Subcutaneous abdominal adipose tissue (tissue), 5 donors: ENCODE measurements around the gene CSNK1A1.
"Not testable (repeated sequence)": the region's sequence is repeated elsewhere in the genome, so short reads cannot be mapped to it uniquely, and the experiment has no call there.

ENCODE experiments used
- H3K27ac ChIP-seq: one replicate; pipeline ENCODE4 v1.7.0; 2013; ENCODE audit warnings: low read depth, mild to moderate bottlenecking, inconsistent platforms, low read length, moderate library complexity
- H3K27me3 ChIP-seq, 5 donors: one replicate each; pipeline ENCODE4 v1.7.0; 2013; ENCODE audit warnings: low read length in 5 of 5, inconsistent platforms in 1 of 5; ENCODE audit not compliant: control insufficient read depth in 5 of 5, insufficient read depth in 4 of 5
- H3K36me3 ChIP-seq, 5 donors: one replicate each; pipeline ENCODE4 v1.7.0; 2013; ENCODE audit warnings: low read length in 5 of 5; ENCODE audit not compliant: control insufficient read depth in 5 of 5, insufficient read depth in 5 of 5
- H3K4me1 ChIP-seq, 5 donors: one replicate each; pipeline ENCODE4 v1.7.0; 2013; ENCODE audit warnings: low read length in 5 of 5, mild to moderate bottlenecking in 3 of 5, moderate library complexity in 1 of 5; ENCODE audit not compliant: control insufficient read depth in 5 of 5, insufficient read depth in 5 of 5
- H3K4me3 ChIP-seq, 5 donors: one replicate each; pipeline ENCODE4 v1.7.0; 2013; ENCODE audit warnings: low read length in 5 of 5, low read depth in 1 of 5
- H3K9ac ChIP-seq, 5 donors: one replicate each; pipeline ENCODE4 v1.7.0; 2013; ENCODE audit warnings: low read length in 5 of 5, mild to moderate bottlenecking in 4 of 5, moderate library complexity in 3 of 5
- H3K9me3 ChIP-seq, 5 donors: one replicate each; pipeline ENCODE4 v1.7.0; 2013; ENCODE audit warnings: low read length in 5 of 5; ENCODE audit not compliant: control insufficient read depth in 5 of 5
- donor health status: healthy.
- donor health status: healthy.
- donor health status: healthy.
- donor health status: healthy.
- donor health status: healthy.

The CSNK1A1 gene

DNA sequence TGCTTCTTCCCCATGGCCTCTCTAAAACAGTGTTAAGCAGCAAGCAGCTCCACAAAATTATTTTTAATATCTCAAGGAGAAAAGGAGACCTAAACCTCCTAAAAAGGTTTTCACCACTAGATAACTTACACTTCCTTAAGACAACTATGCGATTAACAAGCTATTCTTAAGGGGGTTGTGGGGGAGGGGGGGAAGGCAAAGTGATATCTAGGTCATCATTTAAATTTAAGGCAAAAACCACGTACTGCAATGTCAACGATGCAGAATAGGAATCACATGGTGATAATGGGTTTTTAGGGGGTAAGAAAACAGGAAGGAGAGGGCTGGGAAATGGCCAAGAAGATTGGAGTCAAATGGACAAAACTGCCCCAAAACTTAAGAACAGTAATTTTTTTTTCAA is 32.6 kb downstream of the CSNK1A1 start:
- Histone ChIP-seq H3K9me3 (no peaks in the 10 kb centered on the region), H3K9ac (no peak overlapping the region), H3K4me3 (no peak overlapping the region), H3K36me3 (peaks cover 2 to 21% (median 10%) of the 10 kb centered on the region in 5 donors), H3K4me1 (peaks cover 0 to 32% (median 23%) of the 10 kb centered on the region in 5 donors), H3K27me3 (no peaks in the 10 kb centered on the region), H3K27ac (peak overlapping the region; percentile 37)

DNA sequence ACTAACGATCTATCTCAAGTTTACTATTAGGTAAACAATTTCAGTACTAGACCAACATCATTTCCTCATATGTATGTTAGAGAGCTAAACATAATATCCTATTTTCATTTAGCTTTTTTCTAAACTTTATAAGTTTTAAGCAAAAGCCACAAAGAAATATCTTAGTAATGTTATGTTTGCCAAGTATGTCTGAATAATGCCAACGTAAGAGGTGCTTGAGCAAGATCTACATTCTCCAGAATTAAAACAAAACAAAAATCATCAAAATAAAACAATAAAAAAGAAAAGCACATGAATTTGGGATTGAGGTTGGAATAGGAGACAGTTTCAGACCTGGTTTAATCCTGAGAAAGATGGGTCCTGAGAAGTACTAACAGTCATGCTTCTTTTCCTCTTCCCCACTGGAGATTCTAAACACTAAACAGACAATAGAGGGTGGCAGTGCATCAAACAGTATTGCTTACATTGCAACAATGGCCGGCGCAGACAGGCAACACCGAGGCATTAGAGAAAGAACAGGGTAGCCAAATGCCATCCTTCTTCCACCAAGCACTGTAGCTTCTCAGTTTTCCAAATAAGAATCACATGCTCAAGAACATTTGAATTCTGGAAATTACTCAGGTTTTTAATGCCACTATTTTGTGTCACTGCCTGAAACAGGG is 33.6 kb downstream of the CSNK1A1 start:
- no peak overlapping the region for H3K9ac ChIP-seq
- peaks cover 0 to 32% (median 23%) of the 10 kb centered on the region in 5 donors for H3K4me1 ChIP-seq
- H3K4me3 ChIP-seq, result no peak overlapping the region
- peak overlapping the region; percentile 37 for H3K27ac ChIP-seq
- peaks cover 4 to 18% (median 16%) of the 10 kb centered on the region in 5 donors for H3K36me3 ChIP-seq
- no peaks in the 10 kb centered on the region for H3K9me3 ChIP-seq
- no peaks in the 10 kb centered on the region for H3K27me3 ChIP-seq

DNA sequence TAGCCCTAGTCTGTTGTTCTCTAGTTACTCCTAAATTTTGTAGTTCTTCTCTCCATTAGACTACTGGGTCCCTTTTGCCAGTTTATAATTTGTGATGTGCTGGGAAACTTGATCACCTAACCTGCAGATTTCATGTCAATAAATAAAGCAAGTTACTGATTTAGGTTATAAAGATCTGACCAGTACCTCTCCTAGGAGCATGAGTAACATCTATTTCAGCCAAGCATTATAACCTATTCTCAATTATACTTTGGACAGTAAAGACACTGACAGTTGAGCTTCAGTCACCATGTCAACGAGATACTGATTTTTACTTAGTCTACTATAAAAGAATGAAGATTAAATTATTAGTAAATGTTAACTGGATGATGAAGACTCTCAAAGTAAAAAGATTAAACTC is 36.7 kb downstream of the CSNK1A1 start:
- Histone ChIP-seq H3K9ac (no peak overlapping the region), H3K4me1 (peaks cover 0 to 25% (median 20%) of the 10 kb centered on the region in 5 donors), H3K36me3 (peaks cover 24 to 39% (median 26%) of the 10 kb centered on the region in 5 donors), H3K27me3 (no peaks in the 10 kb centered on the region), H3K27ac (no peak overlapping the region), H3K9me3 (no peaks in the 10 kb centered on the region), H3K4me3 (no peak overlapping the region)

DNA sequence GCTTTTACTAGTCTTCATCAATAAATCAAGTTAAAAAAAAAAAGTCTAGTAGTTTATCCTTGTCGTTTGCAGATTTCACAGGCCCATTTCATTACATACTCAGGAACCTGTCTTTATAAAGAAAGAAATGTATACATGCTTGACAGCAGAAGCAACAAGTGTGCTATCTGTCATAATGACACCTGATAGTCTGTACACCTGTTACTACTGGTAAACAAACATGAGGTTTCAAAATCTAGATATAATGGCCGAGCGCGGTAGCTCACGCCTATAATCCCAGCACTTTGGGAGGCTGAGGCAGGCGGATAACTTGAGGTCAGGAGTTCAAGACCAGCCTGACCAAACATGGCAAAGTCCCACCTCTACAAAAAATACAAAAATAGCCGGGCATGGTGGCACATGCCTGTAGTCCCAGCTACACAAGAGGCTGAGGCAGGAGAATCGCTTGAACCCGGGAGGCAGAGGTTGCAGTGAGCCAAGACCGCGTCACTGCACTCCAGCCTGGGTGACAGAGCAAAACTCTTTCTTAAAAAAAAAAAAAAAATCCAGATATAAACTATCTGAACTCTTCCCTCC is 37.8 kb downstream of the CSNK1A1 start:
- not testable (repeated sequence) for H3K27me3 ChIP-seq, H3K4me3 ChIP-seq, H3K9me3 ChIP-seq, H3K9ac ChIP-seq, H3K27ac ChIP-seq
- peaks cover 26 to 48% (median 37%) of the 10 kb centered on the region in 5 donors for H3K36me3 ChIP-seq
- peaks cover 0 to 14% (median 10%) of the 10 kb centered on the region in 5 donors for H3K4me1 ChIP-seq

DNA sequence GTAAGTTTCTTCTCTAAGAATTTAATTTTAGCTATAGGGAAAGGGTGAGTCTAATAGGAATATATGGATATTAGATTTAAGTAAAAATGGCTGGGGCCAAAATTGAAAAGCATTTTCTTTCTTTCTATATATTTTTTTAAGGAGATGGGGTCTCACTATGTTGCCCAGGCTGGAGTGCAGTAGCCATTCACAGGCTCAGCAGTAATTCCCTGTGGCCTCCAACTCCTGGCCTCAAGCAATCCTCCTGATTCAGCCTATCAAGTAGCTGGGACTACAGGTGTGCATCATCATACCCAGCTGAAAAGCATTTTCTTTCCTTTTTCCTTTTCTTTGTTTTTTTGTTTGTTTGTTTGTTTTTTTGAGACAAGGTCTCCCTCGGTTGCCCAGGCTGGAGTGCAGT is 41.1 kb downstream of the CSNK1A1 start:
- H3K27ac ChIP-seq, result no peak overlapping the region
- no peaks in the 10 kb centered on the region for H3K9me3 ChIP-seq
- peaks cover 46 to 80% (median 65%) of the 10 kb centered on the region in 5 donors for H3K36me3 ChIP-seq

DNA sequence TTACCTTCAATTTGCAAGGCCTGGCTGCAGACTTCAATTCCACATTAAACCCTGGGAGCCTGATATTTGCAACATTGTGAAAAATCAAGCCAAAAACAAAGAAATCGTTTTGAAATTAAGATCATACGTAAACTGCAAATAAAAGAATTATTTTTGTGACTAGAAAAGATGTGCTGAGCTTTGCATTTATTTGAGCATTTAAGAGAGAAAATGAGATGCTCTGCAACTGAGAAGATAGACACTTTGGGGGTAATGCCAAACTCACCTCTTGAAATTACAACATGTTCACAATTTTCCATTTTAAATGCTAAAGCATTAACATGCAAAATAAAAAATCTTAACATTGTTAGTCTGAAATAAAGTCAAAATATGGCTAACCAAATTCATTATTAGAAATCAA is 46.6 kb downstream of the CSNK1A1 start:
- Histone ChIP-seq H3K9ac (no peak overlapping the region), H3K27ac (no peak overlapping the region), H3K36me3 (peaks cover 57 to 83% (median 70%) of the 10 kb centered on the region in 5 donors), H3K4me1 (peaks cover 0 to 14% (median 5%) of the 10 kb centered on the region in 5 donors), H3K27me3 (no peaks in the 10 kb centered on the region), H3K4me3 (no peak overlapping the region), H3K9me3 (no peaks in the 10 kb centered on the region)

More for the DNA sequence above, 41.1 kb downstream of the CSNK1A1 start:
- Histone ChIP-seq H3K4me1 (peaks cover 0 to 6% (median 0%) of the 10 kb centered on the region in 5 donors), H3K9ac (no peak overlapping the region), H3K27me3 (no peaks in the 10 kb centered on the region), H3K4me3 (no peak overlapping the region)

DNA sequence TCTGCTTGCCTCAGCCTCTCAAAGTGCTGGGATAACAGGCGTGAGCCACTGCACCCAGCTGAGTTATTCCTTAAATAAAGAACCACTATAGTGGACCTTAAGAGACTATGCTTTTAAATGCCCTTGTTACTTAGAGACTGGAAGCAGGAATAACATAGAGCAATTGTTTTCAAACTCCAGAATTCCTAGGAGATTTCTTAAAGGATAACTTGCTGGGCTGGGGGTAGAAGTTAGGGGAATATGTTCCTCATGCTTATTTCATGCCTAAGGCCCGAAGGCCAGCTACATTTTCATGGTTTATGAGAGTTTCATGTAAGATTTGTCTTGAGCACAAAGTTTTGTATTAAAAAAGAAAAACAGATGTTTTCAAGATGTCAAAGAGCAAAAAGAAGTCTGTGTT is 48.2 kb downstream of the CSNK1A1 start:
- peaks cover 48 to 82% (median 68%) of the 10 kb centered on the region in 5 donors for H3K36me3 ChIP-seq
- peaks cover 0 to 14% (median 5%) of the 10 kb centered on the region in 5 donors for H3K4me1 ChIP-seq
- no peaks in the 10 kb centered on the region for H3K27me3 ChIP-seq
- no peak overlapping the region for H3K9ac ChIP-seq
- no peak overlapping the region for H3K27ac ChIP-seq
- no peak overlapping the region for H3K4me3 ChIP-seq
- no peaks in the 10 kb centered on the region for H3K9me3 ChIP-seq

DNA sequence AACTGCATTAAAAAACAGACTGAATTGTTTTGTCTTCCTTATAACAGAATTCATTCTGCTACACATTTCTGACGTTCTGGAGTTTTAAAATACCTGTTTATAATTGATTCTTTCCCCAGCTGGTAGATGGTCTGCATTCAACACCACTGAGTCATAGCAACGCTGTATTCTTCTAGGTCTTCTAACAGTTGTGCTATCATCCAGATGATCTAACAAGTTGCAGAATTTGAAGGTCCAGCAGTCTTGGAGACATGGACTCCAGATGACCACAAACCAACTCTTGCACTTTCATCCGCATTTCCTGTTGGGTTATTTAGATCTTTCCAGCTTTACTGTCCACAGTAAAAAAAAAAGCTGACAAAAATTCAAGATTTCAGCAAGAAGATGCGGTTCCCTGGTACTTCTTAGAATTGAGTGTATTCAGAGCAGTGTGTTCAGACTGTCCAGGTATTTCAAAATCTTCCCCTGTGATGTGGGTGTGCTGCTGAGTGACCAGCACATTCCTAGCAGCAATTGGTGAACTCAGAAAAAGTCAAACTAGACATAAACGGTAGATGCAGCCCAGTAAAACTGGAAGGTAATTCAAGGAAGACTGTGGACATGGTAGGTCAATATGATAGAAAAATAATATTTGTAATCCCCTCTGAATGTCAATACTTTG is 50.2 kb downstream of the CSNK1A1 start:
- Histone ChIP-seq H3K9ac (no peak overlapping the region), H3K27me3 (no peaks in the 10 kb centered on the region), H3K4me3 (no peak overlapping the region), H3K4me1 (peaks cover 0 to 18% (median 9%) of the 10 kb centered on the region in 5 donors), H3K36me3 (peaks cover 39 to 71% (median 54%) of the 10 kb centered on the region in 5 donors), H3K27ac (no peak overlapping the region), H3K9me3 (no peaks in the 10 kb centered on the region)

DNA sequence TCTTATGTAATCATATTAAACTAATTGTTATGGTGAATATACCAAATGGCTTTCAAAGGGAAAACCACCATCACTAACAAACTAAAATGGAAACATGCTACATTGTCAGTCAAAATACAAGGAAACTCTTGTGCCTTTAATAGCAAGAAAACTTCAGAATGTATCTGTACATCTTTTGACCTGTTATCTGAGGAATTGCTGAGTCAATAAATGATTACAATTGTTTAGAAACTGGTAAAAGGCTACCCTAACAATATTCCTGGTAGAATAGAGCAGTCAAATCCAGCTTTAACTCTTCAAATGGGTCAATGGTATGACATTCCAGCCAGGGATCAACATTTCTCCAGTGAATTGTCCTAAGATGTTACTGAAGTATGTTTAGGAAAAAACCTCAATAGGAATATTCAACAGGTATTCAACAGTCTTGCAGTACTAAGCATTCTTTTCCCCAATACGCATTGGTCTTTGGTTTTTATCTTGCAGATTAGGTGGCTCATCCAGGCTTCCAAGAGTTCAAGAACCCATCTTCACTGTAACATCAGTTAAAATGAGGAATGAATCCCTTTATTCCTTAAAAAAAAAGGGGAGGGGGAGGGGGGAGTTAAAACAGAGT is 52.4 kb downstream of the CSNK1A1 start:
- H3K4me1 ChIP-seq, result peaks cover 0 to 4% (median 3%) of the 10 kb centered on the region in 5 donors
- no peak overlapping the region for H3K4me3 ChIP-seq
- H3K36me3 ChIP-seq, result peaks cover 31 to 64% (median 47%) of the 10 kb centered on the region in 5 donors
- no peak overlapping the region for H3K9ac ChIP-seq
- no peaks in the 10 kb centered on the region for H3K27me3 ChIP-seq
- H3K27ac ChIP-seq, result no peak overlapping the region
- no peaks in the 10 kb centered on the region for H3K9me3 ChIP-seq
